ENCODE measurements around the gene PAM.

The PAM gene

GRCh38 chr5:103075442-103075841 lies 320.3 kb downstream of the PAM start:
- no peak for DNase-seq

All from NCI-H1436 (cell line).